Neural progenitor cell (in vitro differentiated cells): Measurements from ENCODE around the gene FAM53B.

ENCODE experiments used
- EZH2phosphoT487 ChIP-seq: fragments of 200-600 bp; sonication (generic); IDR thresholded peaks from 2 replicates; pipeline ENCODE4 v1.6.1; 2017; ENCODE audit warnings: antibody characterized with exemption
- TF ChIP-seq, protein P1 (sequence below): fragments of 200-600 bp; sonication (generic); IDR thresholded peaks from 2 replicates; pipeline ENCODE4 v1.5.1; 2017; ENCODE audit warnings: antibody characterized with exemption, mild to moderate bottlenecking

DNA sequence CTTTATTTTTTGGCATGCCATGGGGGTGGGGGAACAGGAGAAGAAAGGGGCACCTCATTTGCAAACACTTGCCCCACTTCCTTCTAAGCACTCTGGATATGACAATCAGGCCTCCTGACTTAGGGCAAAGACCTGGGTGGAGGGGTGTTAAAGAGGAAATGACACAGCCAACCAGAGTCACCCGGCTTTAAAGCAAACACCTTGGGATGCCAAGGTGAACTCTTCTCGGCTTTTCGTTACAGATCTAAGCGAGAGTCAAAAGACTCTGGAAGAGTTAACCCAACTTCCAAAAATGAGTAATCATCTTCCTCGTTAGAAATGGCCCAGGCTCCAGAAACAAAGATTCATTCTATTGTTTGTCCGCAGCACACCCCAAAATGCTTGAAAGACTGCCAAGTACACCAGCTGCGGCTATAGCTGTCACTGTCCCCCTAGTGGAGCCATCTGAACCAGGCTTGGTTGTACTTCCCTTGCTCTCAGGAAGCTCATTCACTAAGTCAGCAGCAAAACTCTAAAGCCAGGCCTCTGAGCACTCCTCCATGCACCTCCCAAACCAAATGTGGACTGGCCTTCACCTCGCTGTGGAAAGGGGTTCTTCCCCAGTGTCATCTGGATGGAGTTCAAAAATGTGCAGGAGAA, 24.8 kb downstream of the FAM53B start:
- TF ChIP-seq, protein P1, sequence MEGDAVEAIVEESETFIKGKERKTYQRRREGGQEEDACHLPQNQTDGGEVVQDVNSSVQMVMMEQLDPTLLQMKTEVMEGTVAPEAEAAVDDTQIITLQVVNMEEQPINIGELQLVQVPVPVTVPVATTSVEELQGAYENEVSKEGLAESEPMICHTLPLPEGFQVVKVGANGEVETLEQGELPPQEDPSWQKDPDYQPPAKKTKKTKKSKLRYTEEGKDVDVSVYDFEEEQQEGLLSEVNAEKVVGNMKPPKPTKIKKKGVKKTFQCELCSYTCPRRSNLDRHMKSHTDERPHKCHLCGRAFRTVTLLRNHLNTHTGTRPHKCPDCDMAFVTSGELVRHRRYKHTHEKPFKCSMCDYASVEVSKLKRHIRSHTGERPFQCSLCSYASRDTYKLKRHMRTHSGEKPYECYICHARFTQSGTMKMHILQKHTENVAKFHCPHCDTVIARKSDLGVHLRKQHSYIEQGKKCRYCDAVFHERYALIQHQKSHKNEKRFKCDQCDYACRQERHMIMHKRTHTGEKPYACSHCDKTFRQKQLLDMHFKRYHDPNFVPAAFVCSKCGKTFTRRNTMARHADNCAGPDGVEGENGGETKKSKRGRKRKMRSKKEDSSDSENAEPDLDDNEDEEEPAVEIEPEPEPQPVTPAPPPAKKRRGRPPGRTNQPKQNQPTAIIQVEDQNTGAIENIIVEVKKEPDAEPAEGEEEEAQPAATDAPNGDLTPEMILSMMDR: peak; percentile 36
- TF ChIP-seq EZH2phosphoT487: no peak
